ENCODE results near the gene PELI1. TPM values are rescaled to one million over a fixed set of nuclear protein-coding genes. Genes with fewer than 3 reads are reported as not detected.

PELI1 gene
- total RNA-seq, 4 donors from 2014 or later = 18.4 to 31.0 (median 24.6) TPM

- H3K36me3 ChIP-seq = no peaks in the 10 kb centered on the region
- H3K4me1 ChIP-seq = peaks cover 0 to 72% (median 46%) of the 10 kb centered on the region in 4 donors
- H3K27me3 ChIP-seq = no peaks in the 10 kb centered on the region
- H3K27ac ChIP-seq = peak overlapping the region in 2 of 4 donors; percentile 100
- 85 to 92% methylated on average over 3 of the region's 3 CpGs for WGBS, 2 donors
- H3K9me3 ChIP-seq = no peaks in the 10 kb centered on the region
- no peak for DNase-seq (ENCODE audit: low spot score in 2 of 2)
- no peak for TF ChIP-seq POLR2A (IDR thresholded peaks at IDR 0.05)
- TF ChIP-seq, protein P1, sequence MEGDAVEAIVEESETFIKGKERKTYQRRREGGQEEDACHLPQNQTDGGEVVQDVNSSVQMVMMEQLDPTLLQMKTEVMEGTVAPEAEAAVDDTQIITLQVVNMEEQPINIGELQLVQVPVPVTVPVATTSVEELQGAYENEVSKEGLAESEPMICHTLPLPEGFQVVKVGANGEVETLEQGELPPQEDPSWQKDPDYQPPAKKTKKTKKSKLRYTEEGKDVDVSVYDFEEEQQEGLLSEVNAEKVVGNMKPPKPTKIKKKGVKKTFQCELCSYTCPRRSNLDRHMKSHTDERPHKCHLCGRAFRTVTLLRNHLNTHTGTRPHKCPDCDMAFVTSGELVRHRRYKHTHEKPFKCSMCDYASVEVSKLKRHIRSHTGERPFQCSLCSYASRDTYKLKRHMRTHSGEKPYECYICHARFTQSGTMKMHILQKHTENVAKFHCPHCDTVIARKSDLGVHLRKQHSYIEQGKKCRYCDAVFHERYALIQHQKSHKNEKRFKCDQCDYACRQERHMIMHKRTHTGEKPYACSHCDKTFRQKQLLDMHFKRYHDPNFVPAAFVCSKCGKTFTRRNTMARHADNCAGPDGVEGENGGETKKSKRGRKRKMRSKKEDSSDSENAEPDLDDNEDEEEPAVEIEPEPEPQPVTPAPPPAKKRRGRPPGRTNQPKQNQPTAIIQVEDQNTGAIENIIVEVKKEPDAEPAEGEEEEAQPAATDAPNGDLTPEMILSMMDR (IDR thresholded peaks at IDR 0.05) = no peak
- TF ChIP-seq EP300 (IDR thresholded peaks at IDR 0.05) = no peak
- H3K4me3 ChIP-seq = no peak overlapping the region
Measured at GRCh38 chr2:64137996-64138395, 6.2 kb downstream of the PELI1 start.

DNA sequence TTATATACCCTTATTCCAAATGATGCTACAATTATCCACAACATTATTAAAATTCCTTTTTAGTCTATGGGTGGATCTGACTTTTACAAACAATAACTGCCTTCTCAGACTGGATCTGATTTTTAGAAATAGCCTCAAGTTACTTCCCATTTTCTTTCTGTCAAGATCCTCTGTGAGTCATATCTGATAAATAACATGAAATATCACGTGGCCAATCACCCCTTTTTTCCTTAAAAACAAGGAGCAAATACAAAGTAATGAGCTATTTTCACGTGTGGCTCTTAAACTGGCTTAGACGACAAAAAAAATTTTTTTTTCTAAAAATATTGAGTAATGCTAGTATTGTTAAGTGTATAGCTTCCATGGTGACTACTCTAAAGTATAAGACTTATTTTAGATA lies 6.7 kb downstream of the PELI1 start:
- Histone ChIP-seq H3K4me1 (peaks cover 0 to 75% (median 46%) of the 10 kb centered on the region in 4 donors), H3K4me3 (no peak overlapping the region), H3K27ac (peak overlapping the region in 2 of 4 donors; percentile 100), H3K27me3 (no peaks in the 10 kb centered on the region), H3K9me3 (no peaks in the 10 kb centered on the region), H3K36me3 (no peaks in the 10 kb centered on the region)
- DNase-seq (ENCODE audit: low spot score in 2 of 2) = no peak
- TF ChIP-seq EP300 (IDR thresholded peaks at IDR 0.05) (peak; percentile 10 to 46), POLR2A (IDR thresholded peaks at IDR 0.05) (no peak)
- TF ChIP-seq, protein P1 (IDR thresholded peaks at IDR 0.05) = no peak
- 31 to 39% methylated on average over 3 of the region's 3 CpGs for WGBS, 2 donors

- peaks cover 0 to 81% (median 44%) of the 10 kb centered on the region in 4 donors for H3K4me1 ChIP-seq
- no peak overlapping the region for H3K27ac ChIP-seq
- no peaks in the 10 kb centered on the region for H3K27me3 ChIP-seq
- DNase-seq (ENCODE audit: low spot score in 2 of 2) = no peak
- no peak overlapping the region for H3K4me3 ChIP-seq
- H3K9me3 ChIP-seq = no peaks in the 10 kb centered on the region
- TF ChIP-seq, protein P1 (IDR thresholded peaks at IDR 0.05) = no peak
- TF ChIP-seq POLR2A (IDR thresholded peaks at IDR 0.05) (no peak), EP300 (IDR thresholded peaks at IDR 0.05) (no peak)
- H3K36me3 ChIP-seq = no peaks in the 10 kb centered on the region
- WGBS, 2 donors = 49 to 66% methylated on average over 1 of the region's 1 CpG
Measured at GRCh38 chr2:64135421-64135820, 8.8 kb downstream of the PELI1 start.

GRCh38 chr2:64134813-64135212 lies 9.4 kb downstream of the PELI1 start:
- Histone ChIP-seq H3K27ac (no peak overlapping the region), H3K9me3 (no peaks in the 10 kb centered on the region), H3K27me3 (no peaks in the 10 kb centered on the region), H3K4me3 (no peak overlapping the region), H3K36me3 (no peaks in the 10 kb centered on the region), H3K4me1 (peaks cover 0 to 81% (median 41%) of the 10 kb centered on the region in 4 donors)
- TF ChIP-seq POLR2A (IDR thresholded peaks at IDR 0.05) (no peak), EP300 (IDR thresholded peaks at IDR 0.05) (no peak)
- TF ChIP-seq, protein P1 (IDR thresholded peaks at IDR 0.05) = no peak
- DNase-seq (ENCODE audit: low spot score in 2 of 2) = no peak

- Histone ChIP-seq H3K36me3 (no peaks in the 10 kb centered on the region), H3K27me3 (no peaks in the 10 kb centered on the region), H3K9me3 (no peaks in the 10 kb centered on the region), H3K27ac (no peak overlapping the region), H3K4me3 (no peak overlapping the region), H3K4me1 (peaks cover 0 to 82% (median 32%) of the 10 kb centered on the region in 4 donors)
- TF ChIP-seq EP300 (IDR thresholded peaks at IDR 0.05) (no peak), POLR2A (IDR thresholded peaks at IDR 0.05) (no peak)
- TF ChIP-seq, protein P1 (IDR thresholded peaks at IDR 0.05) = no peak
- DNase-seq (ENCODE audit: low spot score in 2 of 2) = no peak
Measured at GRCh38 chr2:64133828-64134227, 10.4 kb downstream of the PELI1 start.
